SK-N-SH (cell line): Measurements from ENCODE around the gene SKA2. TPM values are rescaled to one million over a fixed set of nuclear protein-coding genes. Genes with fewer than 3 reads are reported as not detected.

Source experiments
- CTCF ChIA-PET: fragments of 300-600, 350-600 bp; formaldehyde crosslinking; extraction: SDS; loops from one replicate; lab custom pipeline; 2021; lab: Yijun Ruan, JAX
- POLR2A ChIA-PET: fragments of 350-600 bp; sonication (Branson Sonifier 250); formaldehyde crosslinking; extraction: SDS; loops from one replicate; lab custom pipeline; 2020; ENCODE audit warnings: antibody characterized with exemption, inconsistent platforms; lab: Yijun Ruan, JAX
- DNase-seq: peaks from one replicate; pipeline ENCODE4 v3.0.0; 2012
- H2AFZ ChIP-seq: fragments of 200-600 bp; sonication (generic); 2 replicates; pipeline ENCODE4 v1.8.1; 2016; ENCODE audit warnings: antibody characterized with exemption, mild to moderate bottlenecking, low read depth
- H3F3A ChIP-seq: fragments of 200-600 bp; sonication (generic); replicated peaks from 2 replicates; pipeline ENCODE3; 2016; ENCODE audit warnings: antibody characterized with exemption, mild to moderate bottlenecking; ENCODE audit not compliant: insufficient read depth
- H3K27ac ChIP-seq, 2 experiments: fragments of 200-500 bp in 1 of 2; fragments of 200-600 bp in 1 of 2; sonication (Bioruptor generic) in 1 of 2; sonication (generic), shearing (Covaris generic) in 1 of 2; 2 replicates each; pipeline versions ENCODE4 v1.5.1 to v1.6.1; 2014 to 2016; ENCODE audit warnings: low read depth in 2 of 2, inconsistent platforms in 1 of 2, low read length in 1 of 2, mild to moderate bottlenecking in 1 of 2, mixed read lengths in 1 of 2
- H3K27me3 ChIP-seq: fragments of 200-600 bp; sonication (generic), shearing (Covaris generic); 2 replicates; pipeline ENCODE4 v1.6.1; 2016; ENCODE audit warnings: mixed run types; ENCODE audit not compliant: insufficient read depth
- H3K36me3 ChIP-seq, 2 experiments: fragments of 200-500 bp in 1 of 2; fragments of 200-600 bp in 1 of 2; sonication (Bioruptor generic) in 1 of 2; sonication (generic) in 1 of 2; replicated peaks in 1 of 2; 2 replicates each; pipeline versions ENCODE3 to v1.5.1; 2014 to 2016; ENCODE audit warnings: low read length in 1 of 2, mild to moderate bottlenecking in 1 of 2; ENCODE audit not compliant: insufficient read depth in 2 of 2, control insufficient read depth in 1 of 2
- H3K4me1 ChIP-seq, 2 experiments: fragments of 200-500 bp in 1 of 2; fragments of 200-600 bp in 1 of 2; sonication (Bioruptor generic) in 1 of 2; sonication (generic), shearing (Covaris generic) in 1 of 2; 2 replicates each; pipeline versions ENCODE4 v1.5.1 to v1.6.1; 2014 to 2016; ENCODE audit warnings: low read depth in 1 of 2, low read length in 1 of 2, mixed run types in 1 of 2; ENCODE audit not compliant: insufficient read depth in 2 of 2, control insufficient read depth in 1 of 2
- H3K4me2 ChIP-seq: fragments of 200-600 bp; sonication (generic), shearing (Covaris generic); 2 replicates; pipeline ENCODE4 v1.6.1; 2017; ENCODE audit warnings: mixed run types
- H3K4me3 ChIP-seq, 2 experiments: fragments of 200-500 bp in 1 of 2; fragments of 200-600 bp in 1 of 2; sonication (Bioruptor generic) in 1 of 2; sonication (generic), shearing (Covaris generic) in 1 of 2; 2 replicates each; pipeline versions ENCODE4 v1.5.1 to v1.8.1; 2014 to 2016; ENCODE audit warnings: low read depth in 2 of 2, inconsistent platforms in 1 of 2, low read length in 1 of 2, mild to moderate bottlenecking in 1 of 2, mixed read lengths in 1 of 2, moderate library complexity in 1 of 2
- H3K79me2 ChIP-seq: fragments of 200-600 bp; sonication (generic); 2 replicates; pipeline ENCODE4 v1.8.1; 2017; ENCODE audit warnings: mild to moderate bottlenecking; ENCODE audit not compliant: insufficient read depth
- H3K9ac ChIP-seq: fragments of 200-600 bp; sonication (generic); 2 replicates; pipeline ENCODE4 v1.6.1; 2017; ENCODE audit warnings: mixed run types
- H3K9me2 ChIP-seq: fragments of 200-600 bp; sonication (generic); 2 replicates; pipeline ENCODE4 v1.6.1; 2017; ENCODE audit warnings: mixed run types
- H3K9me3 ChIP-seq: fragments of 200-600 bp; sonication (generic); 2 replicates; pipeline ENCODE4 v1.6.1; 2017; ENCODE audit warnings: mixed run types, mild to moderate bottlenecking, moderate library complexity
- H4K20me1 ChIP-seq: fragments of 200-600 bp; sonication (generic); 2 replicates; pipeline ENCODE4 v1.6.1; 2017; ENCODE audit warnings: mild to moderate bottlenecking, mixed run types; ENCODE audit not compliant: insufficient read depth
- CTCF ChIP-seq: fragments of 200-600 bp; sonication (generic); IDR thresholded peaks from 2 replicates; pipeline ENCODE4 v1.6.1; 2017; ENCODE audit warnings: antibody characterized with exemption, mild to moderate bottlenecking, moderate library complexity
- EP300 ChIP-seq, 2 experiments: IDR thresholded peaks; 2 replicates each; pipeline versions ENCODE4 v1.4.0 to v1.6.1; 2012; ENCODE audit warnings: borderline replicate concordance in 1 of 2, low read depth in 1 of 2, low read length in 1 of 2
- FOSL2 ChIP-seq: IDR thresholded peaks from 2 replicates; pipeline ENCODE4 v1.4.0; 2012; ENCODE audit warnings: low read depth, mild to moderate bottlenecking, moderate library complexity, borderline replicate concordance
- FOXJ3 ChIP-seq: sonication (generic); formaldehyde crosslinking; IDR thresholded peaks from 2 replicates; pipeline ENCODE4 v1.5.1; 2020; ENCODE audit warnings: mild to moderate bottlenecking, missing genetic modification reagents
- FOXM1 ChIP-seq: IDR thresholded peaks from 2 replicates; pipeline ENCODE4 v1.4.0; 2012; ENCODE audit warnings: low read depth, mild to moderate bottlenecking
- GABPA ChIP-seq: IDR thresholded peaks from 2 replicates; pipeline ENCODE4 v1.4.0; 2012; ENCODE audit warnings: low read depth, mild to moderate bottlenecking
- JUND ChIP-seq: IDR thresholded peaks from 2 replicates; pipeline ENCODE4 v1.4.0; 2012
- MAX ChIP-seq: IDR thresholded peaks from 2 replicates; pipeline ENCODE4 v1.4.0; 2012; ENCODE audit warnings: low read depth
- MEF2A ChIP-seq: IDR thresholded peaks from 2 replicates; pipeline ENCODE4 v1.4.0; 2012; ENCODE audit warnings: low read depth, borderline replicate concordance
- MXI1 ChIP-seq: IDR thresholded peaks from 2 replicates; pipeline ENCODE4 v1.6.1; 2012; ENCODE audit warnings: mild to moderate bottlenecking, low read depth, low read length, improper control_type of control experiment
- NFIC ChIP-seq: IDR thresholded peaks from 2 replicates; pipeline ENCODE4 v1.4.0; 2012; ENCODE audit warnings: borderline replicate concordance
- RAD21 ChIP-seq: IDR thresholded peaks from 2 replicates; pipeline ENCODE4 v1.6.1; 2012; ENCODE audit warnings: mild to moderate bottlenecking, low read length
- RCOR1 ChIP-seq: fragments of 150-350 bp; IDR thresholded peaks from 2 replicates; pipeline ENCODE4 v1.6.1; 2017; ENCODE audit warnings: antibody characterized with exemption, low read length
- SIN3A ChIP-seq: IDR thresholded peaks from 2 replicates; pipeline ENCODE4 v1.6.1; 2012; ENCODE audit warnings: low read depth, mild to moderate bottlenecking, low read length, moderate library complexity, borderline replicate concordance
- SMC3 ChIP-seq: IDR thresholded peaks from 2 replicates; pipeline ENCODE4 v1.6.1; 2012; ENCODE audit warnings: low read depth, low read length, improper control_type of control experiment
- TAF1 ChIP-seq: IDR thresholded peaks from 2 replicates; pipeline ENCODE4 v1.6.1; 2012; ENCODE audit warnings: low read depth, mild to moderate bottlenecking, low read length, moderate library complexity, borderline replicate concordance
- TCF12 ChIP-seq: IDR thresholded peaks from 2 replicates; pipeline ENCODE4 v1.4.0; 2012
- USF1 ChIP-seq: IDR thresholded peaks from 2 replicates; pipeline ENCODE4 v1.4.0; 2012; ENCODE audit warnings: low read depth, borderline replicate concordance
- USF2 ChIP-seq: fragments of 150-350 bp; IDR thresholded peaks from 2 replicates; pipeline ENCODE4 v1.6.1; 2017; ENCODE audit warnings: antibody characterized with exemption, low read length, low read depth, borderline replicate concordance
- ZBTB33 ChIP-seq: IDR thresholded peaks from 2 replicates; pipeline ENCODE4 v1.4.0; 2012; ENCODE audit warnings: low read depth, borderline replicate concordance
- WGBS: methylation state at CpG from one replicate; pipeline ENCODE4 v1.1.6; 2017; ENCODE audit warnings: low lambda C conversion rate; 5-methylcytosine and 5-hydroxymethylcytosine counted together
- polyA plus RNA-seq, 3 experiments: library from polyadenylated mRNA; depleted of rRNA; stranded (reverse); fragments of >200 nt; gene quantifications; 2 replicates each; pipeline ENCODE4 v1.2.3, GENCODE V29; 2012

SKA2 gene
- polyA plus RNA-seq, 1 of the 3 experiments (the other 2 are of a cell fraction): 12.8 TPM

- TF ChIP-seq CTCF (no peak), EP300 (IDR thresholded peaks at IDR 0.05; ENCODE audit: borderline replicate concordance in 1 of 2, low read depth in 1 of 2, low read length in 1 of 2) (no peak), FOXM1 (no peak), TCF12 (no peak), USF1 (no peak), FOSL2 (no peak), MXI1 (no peak), USF2 (no peak)
Observed at GRCh38 chr17:59094861-59095530, 60.0 kb downstream of the SKA2 start (continued).

- peaks cover 31% of the 10 kb centered on the region for H3F3A ChIP-seq
- 4% methylated on average over 8 of the region's 8 CpGs for WGBS
- H3K4me1 ChIP-seq: peaks cover 5 to 10% of the 10 kb centered on the region in 2 experiments
- peak overlapping the region; percentile 55; the same call in 1 of the 2 replicates for H3K9ac ChIP-seq
- DNase-seq: no peak
- peak overlapping the region in 1 of 2 experiments; percentile 1; a peak in 2 of 4 replicates for H3K4me3 ChIP-seq
- POLR2A ChIA-PET: interaction anchor here (0.6 to 3.0 kb wide), 3 partner anchors 10 to 1292 kb away, joined by 3 to 9 read pairs (median 3); partner anchors contain the start of gene TRIM37
- H3K79me2 ChIP-seq: peaks cover 86% of the 10 kb centered on the region
- peak overlapping the region; percentile 39; the same call in 1 of the 2 replicates for H2AFZ ChIP-seq
- no peaks in the 10 kb centered on the region for H4K20me1 ChIP-seq
- H3K9me3 ChIP-seq: no peaks in the 10 kb centered on the region
- peak overlapping the region; percentile 64 for H3K4me2 ChIP-seq
- CTCF ChIA-PET: interaction anchor here (1.4 kb wide), 1 partner anchor 12 kb away, joined by 8 read pairs; the partner anchor contains the start of gene TRIM37
- no peaks in the 10 kb centered on the region for H3K27me3 ChIP-seq
- H3K27ac ChIP-seq: peak overlapping the region; percentile 61 to 95
- H3K9me2 ChIP-seq: no peaks in the 10 kb centered on the region
- peaks cover 0 to 44% of the 10 kb centered on the region in 2 experiments for H3K36me3 ChIP-seq
- peak; percentile 24; the same call in 1 of the 2 replicates for TF ChIP-seq MXI1
- TF ChIP-seq MAX: peak; percentile 59
- TF ChIP-seq RCOR1: no peak
- TF ChIP-seq TCF12: peak; percentile 82
- peak; percentile 44; the same call in 1 of the 2 replicates for TF ChIP-seq JUND
- TF ChIP-seq EP300 (IDR thresholded peaks at IDR 0.05; ENCODE audit: borderline replicate concordance in 1 of 2, low read depth in 1 of 2, low read length in 1 of 2): peak in 1 of 2 experiments; percentile 51; a peak in 1 of 4 replicates
- TF ChIP-seq FOXJ3 (CRISPR knock-in tag): no peak
- TF ChIP-seq SMC3: no peak
- peak; percentile 21; the same call in 1 of the 2 replicates for TF ChIP-seq TAF1
- no peak for TF ChIP-seq RAD21
- peak; percentile 26; the same call in 1 of the 2 replicates for TF ChIP-seq FOSL2
- peak; percentile 62 for TF ChIP-seq NFIC
- TF ChIP-seq SIN3A: peak; percentile 54; the same call in 1 of the 2 replicates
- peak; percentile 45; the same call in 1 of the 2 replicates for TF ChIP-seq MEF2A
- TF ChIP-seq ZBTB33: no peak
- TF ChIP-seq CTCF: no peak
- TF ChIP-seq GABPA: 0 out of 2 replicates have a peak, but pooled peaks have one; percentile 11
Observed at GRCh38 chr17:59093702-59094231, 61.2 kb downstream of the SKA2 start.
